22Rv1 (cell line): ENCODE data around the gene FMN1.

ENCODE experiments used
- H3K27ac ChIP-seq: fragments of 450-650 bp; 2 replicates; pipeline ENCODE4 v1.5.1; 2017
- ZFX ChIP-seq: fragments of 450-650 bp; IDR thresholded peaks from 2 replicates; pipeline ENCODE4 v1.6.1; 2017; ENCODE audit warnings: antibody characterized with exemption, borderline replicate concordance
- TF ChIP-seq, protein P1 (sequence below): fragments of 450-650 bp; IDR thresholded peaks from 2 replicates; pipeline ENCODE4 v1.5.1; 2017; ENCODE audit warnings: mild to moderate bottlenecking

The FMN1 gene

GRCh38 chr15:33119273-33119672, 75.2 kb downstream of the FMN1 start:
- no peak for TF ChIP-seq ZFX
- TF ChIP-seq, protein P1, sequence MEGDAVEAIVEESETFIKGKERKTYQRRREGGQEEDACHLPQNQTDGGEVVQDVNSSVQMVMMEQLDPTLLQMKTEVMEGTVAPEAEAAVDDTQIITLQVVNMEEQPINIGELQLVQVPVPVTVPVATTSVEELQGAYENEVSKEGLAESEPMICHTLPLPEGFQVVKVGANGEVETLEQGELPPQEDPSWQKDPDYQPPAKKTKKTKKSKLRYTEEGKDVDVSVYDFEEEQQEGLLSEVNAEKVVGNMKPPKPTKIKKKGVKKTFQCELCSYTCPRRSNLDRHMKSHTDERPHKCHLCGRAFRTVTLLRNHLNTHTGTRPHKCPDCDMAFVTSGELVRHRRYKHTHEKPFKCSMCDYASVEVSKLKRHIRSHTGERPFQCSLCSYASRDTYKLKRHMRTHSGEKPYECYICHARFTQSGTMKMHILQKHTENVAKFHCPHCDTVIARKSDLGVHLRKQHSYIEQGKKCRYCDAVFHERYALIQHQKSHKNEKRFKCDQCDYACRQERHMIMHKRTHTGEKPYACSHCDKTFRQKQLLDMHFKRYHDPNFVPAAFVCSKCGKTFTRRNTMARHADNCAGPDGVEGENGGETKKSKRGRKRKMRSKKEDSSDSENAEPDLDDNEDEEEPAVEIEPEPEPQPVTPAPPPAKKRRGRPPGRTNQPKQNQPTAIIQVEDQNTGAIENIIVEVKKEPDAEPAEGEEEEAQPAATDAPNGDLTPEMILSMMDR, result no peak

DNA sequence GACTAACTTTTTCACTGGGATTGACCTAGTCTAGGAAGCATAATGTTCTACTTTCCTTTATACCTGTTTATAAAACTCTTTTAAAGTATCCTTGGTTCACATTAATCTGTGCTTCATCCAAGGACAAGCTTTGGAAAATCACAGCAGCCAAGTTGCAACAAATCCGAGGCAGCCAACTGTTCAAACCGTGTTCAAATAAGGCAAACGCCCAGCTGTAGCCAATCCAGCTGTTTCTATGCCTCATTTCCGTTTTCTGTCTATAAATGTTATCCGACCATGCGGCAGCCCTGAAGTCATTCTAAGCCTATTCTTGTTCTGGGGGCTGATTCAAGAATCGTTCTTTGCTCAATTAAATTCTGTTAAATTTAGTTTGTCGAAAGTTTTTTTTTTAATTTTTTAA, 78.3 kb downstream of the FMN1 start:
- H3K27ac ChIP-seq, result no peak overlapping the region
- TF ChIP-seq, protein P1, result no peak
- no peak for TF ChIP-seq ZFX

More at GRCh38 chr15:33119273-33119672, 75.2 kb downstream of the FMN1 start:
- H3K27ac ChIP-seq, result no peak overlapping the region

DNA sequence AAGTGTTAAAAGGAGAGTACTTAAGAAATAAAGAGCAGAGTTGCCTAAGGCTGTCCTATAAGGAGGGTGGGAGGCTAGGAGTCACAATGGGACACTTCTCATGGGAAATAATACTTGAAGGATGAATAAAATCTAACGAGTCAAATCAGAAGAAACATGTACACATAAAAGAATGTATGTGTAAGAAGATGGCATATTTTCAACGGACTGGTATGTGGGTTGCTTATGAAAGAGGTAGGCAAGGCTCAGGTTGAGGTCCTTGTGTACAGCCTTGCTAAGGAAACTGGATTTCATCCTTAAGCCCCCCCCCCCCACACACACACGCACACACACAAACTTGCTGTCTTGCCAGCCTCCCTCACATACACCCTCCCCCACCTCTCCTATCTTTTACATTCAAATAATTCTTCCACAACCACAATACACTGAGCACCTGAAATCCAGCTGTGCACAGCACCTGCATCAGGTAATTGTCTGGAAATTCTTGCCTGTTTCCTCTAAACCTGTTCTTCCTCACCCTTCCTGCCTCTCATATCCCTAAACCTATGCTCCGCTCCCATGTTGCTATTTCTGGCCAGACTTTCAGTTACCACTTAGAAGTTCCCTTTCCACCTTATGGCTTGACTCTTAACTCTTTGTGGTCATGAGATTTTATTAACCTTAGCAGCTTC, 79.2 kb downstream of the FMN1 start:
- H3K27ac ChIP-seq, result no peak overlapping the region
- no peak for TF ChIP-seq ZFX
- TF ChIP-seq, protein P1, result no peak

DNA sequence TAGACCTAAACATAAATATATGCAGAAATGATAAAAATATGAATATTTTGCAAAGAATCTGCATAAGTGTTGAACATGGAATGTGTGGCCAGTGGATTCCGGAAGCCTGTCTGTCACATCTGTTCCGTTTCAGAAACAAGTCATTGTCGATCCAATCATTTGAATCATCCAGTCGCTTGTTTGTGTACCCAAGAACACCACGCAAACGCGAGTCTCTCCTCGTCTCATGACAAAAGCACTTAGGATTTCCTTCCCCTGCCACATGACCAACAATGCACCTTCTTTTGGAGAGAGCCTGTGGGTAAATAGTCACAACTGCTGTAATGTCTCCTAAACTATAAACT, 80.2 kb downstream of the FMN1 start:
- H3K27ac ChIP-seq, result no peak overlapping the region
- no peak for TF ChIP-seq ZFX
- TF ChIP-seq, protein P1, result no peak

DNA sequence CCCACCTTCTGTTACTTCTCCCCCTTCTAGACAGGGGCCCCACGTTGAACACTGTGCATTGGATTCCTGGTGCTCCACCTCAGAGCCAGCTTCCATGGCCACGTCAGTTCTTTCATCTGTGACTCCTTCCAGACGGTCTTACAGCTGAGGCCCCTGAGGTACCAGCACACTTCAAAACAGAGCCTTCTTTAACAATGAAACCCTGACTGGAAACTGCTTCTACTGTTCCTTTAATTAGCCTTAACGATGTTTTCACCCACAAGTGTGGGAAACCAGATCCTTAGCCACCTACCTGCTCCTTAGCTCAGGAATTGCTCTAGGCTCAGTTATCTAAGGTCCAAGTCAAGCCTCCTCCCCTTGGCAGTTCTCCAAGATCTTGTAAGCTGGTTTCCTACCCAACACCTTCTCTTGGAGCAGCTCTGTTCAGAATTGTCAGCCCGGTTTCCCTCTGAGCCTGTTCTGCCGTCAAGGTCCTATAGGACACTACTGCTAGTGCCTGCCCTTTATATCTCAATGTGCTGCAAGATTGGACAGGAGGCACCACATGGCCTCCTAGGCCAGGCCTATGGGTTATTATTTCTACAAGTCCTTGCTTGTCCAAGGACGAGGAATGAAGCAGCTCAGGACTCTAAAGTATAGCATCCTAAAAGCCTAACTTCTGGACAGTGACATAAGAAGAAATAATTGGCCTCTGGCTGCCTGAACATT, 80.7 kb downstream of the FMN1 start:
- no peak for TF ChIP-seq ZFX
- TF ChIP-seq, protein P1, result no peak
- H3K27ac ChIP-seq, result no peak overlapping the region

GRCh38 chr15:33112541-33113105, 81.9 kb downstream of the FMN1 start:
- no peak overlapping the region for H3K27ac ChIP-seq
- TF ChIP-seq ZFX, result no peak
- TF ChIP-seq, protein P1, result no peak

DNA sequence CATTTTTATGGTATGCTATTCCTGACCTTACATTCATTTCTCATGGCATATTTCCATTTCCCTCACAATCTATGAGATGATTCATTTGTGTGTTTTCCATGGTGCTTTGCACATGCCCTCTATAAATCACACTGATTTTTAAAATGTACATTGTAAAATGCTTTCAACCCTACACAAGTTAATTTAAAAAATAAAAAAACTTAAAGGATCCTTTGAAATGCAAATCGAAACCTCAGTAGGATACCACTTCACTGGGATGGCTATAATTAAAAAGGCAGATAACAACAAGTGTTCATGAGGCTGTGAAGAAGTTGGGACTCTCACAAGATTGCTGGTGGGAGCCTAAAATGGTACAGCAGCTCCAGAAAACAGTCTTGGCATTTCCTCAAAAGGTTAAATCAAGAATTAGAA, 83.5 kb downstream of the FMN1 start:
- no peak overlapping the region for H3K27ac ChIP-seq
- no peak for TF ChIP-seq ZFX
- TF ChIP-seq, protein P1, result no peak
